Keratinocyte (primary cell): Measurements from ENCODE around the gene SCEL. TPM values are rescaled to one million over a fixed set of nuclear protein-coding genes. Genes with fewer than 3 reads are reported as not detected.

ENCODE experiments used
- DNase-seq: peaks from one replicate; pipeline ENCODE4 v3.0.0-alpha.2; 2011; ENCODE audit warnings: low read depth, missing footprints, low spot score
- FAIRE-seq: peaks from 2 replicates; lab custom pipeline; 2011; peaks lifted over from hg19 to GRCh38; lab: Jason Lieb, UNC
- H2AFZ ChIP-seq: 2 replicates; pipeline ENCODE4 v1.6.0; 2012; ENCODE audit warnings: low read length, control low read depth, inconsistent platforms; ENCODE audit not compliant: control insufficient read depth
- H3K27ac ChIP-seq: 2 replicates; pipeline ENCODE4 v1.5.1; 2011; ENCODE audit warnings: low read length; ENCODE audit not compliant: control insufficient read depth, insufficient read depth
- H3K27me3 ChIP-seq: 3 replicates; pipeline ENCODE4 v1.6.0; 2011; ENCODE audit warnings: low read length; ENCODE audit not compliant: control insufficient read depth, insufficient read depth; ENCODE audit errors: extremely low read depth
- H3K36me3 ChIP-seq, 2 experiments: 2 replicates in 1 of 2; 3 replicates in 1 of 2; pipeline ENCODE4 v1.5.1; 2011; ENCODE audit warnings: low read length in 2 of 2, mild to moderate bottlenecking in 1 of 2; ENCODE audit not compliant: control insufficient read depth in 2 of 2, insufficient read depth in 2 of 2; ENCODE audit errors: extremely low read depth in 1 of 2
- H3K4me1 ChIP-seq: 3 replicates; pipeline ENCODE4 v1.5.1; 2011; ENCODE audit warnings: low read length; ENCODE audit not compliant: control insufficient read depth, insufficient read depth; ENCODE audit errors: extremely low read depth
- H3K4me2 ChIP-seq: 3 replicates; pipeline ENCODE4 v1.6.0; 2011; ENCODE audit warnings: low read depth, low read length; ENCODE audit not compliant: control insufficient read depth, insufficient read depth; ENCODE audit errors: extremely low read depth
- H3K4me3 ChIP-seq, 3 experiments: fragments of 200-600 bp in 1 of 3; sonication (generic) in 1 of 3; 2 replicates in 2 of 3; 3 replicates in 1 of 3; pipeline ENCODE4 v1.5.1; 2011 to 2016; ENCODE audit warnings: low read length in 3 of 3, mild to moderate bottlenecking in 3 of 3, control low read depth in 2 of 3, inconsistent platforms in 1 of 3, low read depth in 1 of 3, mixed read lengths in 1 of 3, mixed run types in 1 of 3, moderate library complexity in 1 of 3; ENCODE audit not compliant: control insufficient read depth in 2 of 3, insufficient read depth in 2 of 3; ENCODE audit errors: extremely low read depth in 1 of 3
- H3K79me2 ChIP-seq: 2 replicates; pipeline ENCODE4 v1.6.0; 2012; ENCODE audit warnings: low read length; ENCODE audit not compliant: control insufficient read depth, insufficient read depth
- H3K9ac ChIP-seq: 3 replicates; pipeline ENCODE4 v1.6.0; 2011; ENCODE audit warnings: low read length; ENCODE audit not compliant: control insufficient read depth, insufficient read depth; ENCODE audit errors: extremely low read depth
- H3K9me1 ChIP-seq: 3 replicates; pipeline ENCODE4 v1.6.0; 2011; ENCODE audit warnings: low read length; ENCODE audit not compliant: control insufficient read depth, insufficient read depth; ENCODE audit errors: extremely low read depth
- H3K9me3 ChIP-seq: 2 replicates; pipeline ENCODE4 v1.5.1; 2012; ENCODE audit warnings: low read depth, low read length; ENCODE audit not compliant: control insufficient read depth
- H4K20me1 ChIP-seq: 3 replicates; pipeline ENCODE4 v1.6.0; 2011; ENCODE audit warnings: low read length; ENCODE audit not compliant: control insufficient read depth, insufficient read depth; ENCODE audit errors: extremely low read depth
- CTCF ChIP-seq, 3 experiments: IDR thresholded peaks in 1 of 3; conservative IDR thresholded peaks in 1 of 3; optimal IDR thresholded peaks in 1 of 3; 2 replicates in 2 of 3; 3 replicates in 1 of 3; pipeline versions ENCODE3 to v1.5.1; 2011; ENCODE audit warnings: low read length in 3 of 3, mild to moderate bottlenecking in 3 of 3, moderate library complexity in 2 of 3, control low read depth in 1 of 3, inconsistent platforms in 1 of 3; ENCODE audit not compliant: insufficient read depth in 2 of 3; ENCODE audit errors: extremely low read depth in 1 of 3
- EZH2 ChIP-seq: IDR thresholded peaks from one replicate; pipeline ENCODE4 v1.6.1; 2012; ENCODE audit warnings: inconsistent platforms, mild to moderate bottlenecking, low read length, moderate library complexity
- dilution Hi-C: fragments of 300-500 bp; cut with MboI; formaldehyde crosslinking; loops from one replicate; pipeline ENCODE4 v1.7.0; 2020; ENCODE audit warnings: low sequenced_read_pairs; ENCODE audit not compliant: extremely low pct_ligation_motif_present
- polyA plus RNA-seq, 5 experiments: library from polyadenylated mRNA; depleted of rRNA in 3 of 5; stranded (reverse) in 3 of 5; stranded (forward) in 1 of 5; unstranded in 1 of 5; fragments of >200 nt; gene quantifications; 1 replicate in 1 of 5; 2 replicates in 3 of 5; 3 replicates in 1 of 5; pipeline versions ENCODE4 v1.2.1 to v1.2.3, GENCODE V29; 2011 to 2012; ENCODE audit warnings: missing spikeins in 2 of 5, low read depth in 1 of 5, low replicate concordance in 1 of 5

Gene SCEL
- polyA plus RNA-seq, 1 donor (not counting 4 experiments of a cell fraction or from before 2014, with no cell fraction given), result 30.5 TPM

- FAIRE-seq (no peak), DNase-seq (no peak)
- Histone ChIP-seq H3K9me1 (no peaks in the 10 kb centered on the region), H3K4me1 (peaks cover 6% of the 10 kb centered on the region), H3K36me3 (no peaks in the 10 kb centered on the region), H3K79me2 (no peaks in the 10 kb centered on the region), H3K27me3 (no peaks in the 10 kb centered on the region), H3K4me2 (no peak overlapping the region), H3K4me3 (no peak overlapping the region), H2AFZ (no peak overlapping the region), H3K9me3 (no peaks in the 10 kb centered on the region), H4K20me1 (no peaks in the 10 kb centered on the region), H3K27ac (no peak overlapping the region), H3K9ac (no peak overlapping the region)
- dilution Hi-C loops, result no loop called here
- no peak for TF ChIP-seq CTCF (optimal IDR thresholded peaks at IDR 0.05 in 1 of 3, IDR thresholded peaks at IDR 0.05 in 1 of 3, conservative IDR thresholded peaks at IDR 0.05 in 1 of 3; ENCODE audit: extremely low read depth in 1 of 3, insufficient read depth in 2 of 3, low read length in 3 of 3)
- no peak for TF ChIP-seq EZH2
These were observed 7.1 kb upstream of the SCEL start for GRCh38 chr13:77528414-77528813.

- Histone ChIP-seq H3K9ac (no peak overlapping the region), H3K4me2 (no peak overlapping the region), H2AFZ (no peak overlapping the region), H3K9me3 (no peaks in the 10 kb centered on the region), H3K27ac (no peak overlapping the region), H3K9me1 (no peaks in the 10 kb centered on the region), H3K4me3 (no peak overlapping the region), H3K27me3 (no peaks in the 10 kb centered on the region), H3K36me3 (no peaks in the 10 kb centered on the region), H3K79me2 (no peaks in the 10 kb centered on the region), H3K4me1 (peaks cover 9% of the 10 kb centered on the region), H4K20me1 (no peaks in the 10 kb centered on the region)
- dilution Hi-C loops, result no loop called here
- TF ChIP-seq EZH2 (no peak), CTCF (optimal IDR thresholded peaks at IDR 0.05 in 1 of 3, IDR thresholded peaks at IDR 0.05 in 1 of 3, conservative IDR thresholded peaks at IDR 0.05 in 1 of 3; ENCODE audit: extremely low read depth in 1 of 3, insufficient read depth in 2 of 3, low read length in 3 of 3) (no peak)
- DNase-seq (no peak), FAIRE-seq (no peak)
These were observed 6.5 kb upstream of the SCEL start for GRCh38 chr13:77528834-77529500.
